Activated CD8-positive, alpha-beta memory T cell treated with anti-CD3 and anti-CD28 coated beads, Interleukin-2, amount 50 U/mL, for 48 hours (primary cell): Measurements from ENCODE around the gene CDKN1A.

Source experiments
- DNase-seq: peaks from one replicate; pipeline ENCODE4 v3.0.0-alpha.2; 2020

The CDKN1A gene

GRCh38 chr6:36679043-36679833 is 724 bp downstream of the CDKN1A start:
- DNase-seq, result peak; percentile 72

GRCh38 chr6:36682328-36683144 is 4.0 kb downstream of the CDKN1A start:
- DNase-seq, result peak; percentile 76

- no peak for DNase-seq
Measured at GRCh38 chr6:36683145-36683655, 4.7 kb downstream of the CDKN1A start.

- DNase-seq, result no peak
Measured at GRCh38 chr6:36683656-36684446, 5.3 kb downstream of the CDKN1A start.

GRCh38 chr6:36684447-36684812 is 5.9 kb downstream of the CDKN1A start:
- DNase-seq, result no peak

GRCh38 chr6:36685166-36685924 is 6.8 kb downstream of the CDKN1A start:
- DNase-seq, result no peak

- DNase-seq, result no peak
Measured at GRCh38 chr6:36685926-36686667, 7.6 kb downstream of the CDKN1A start.

- DNase-seq, result no peak
Measured at GRCh38 chr6:36686668-36687513, 8.4 kb downstream of the CDKN1A start.

GRCh38 chr6:36688063-36688738 is 9.7 kb downstream of the CDKN1A start:
- no peak for DNase-seq

GRCh38 chr6:36688739-36689075 is 10.2 kb downstream of the CDKN1A start:
- DNase-seq, result no peak

- no peak for DNase-seq
Measured at GRCh38 chr6:36691011-36691410, 12.5 kb downstream of the CDKN1A start.

GRCh38 chr6:36691612-36692011 is 13.1 kb downstream of the CDKN1A start:
- no peak for DNase-seq

- no peak for DNase-seq
Measured at GRCh38 chr6:36692220-36692619, 13.7 kb downstream of the CDKN1A start.

- no peak for DNase-seq
Measured at GRCh38 chr6:36692861-36693702, 14.6 kb downstream of the CDKN1A start.

- DNase-seq, result no peak
Measured at GRCh38 chr6:36694616-36695015, 16.1 kb downstream of the CDKN1A start.

GRCh38 chr6:36695414-36695813 is 16.9 kb downstream of the CDKN1A start:
- DNase-seq, result no peak

- no peak for DNase-seq
Measured at GRCh38 chr6:36697481-36697903, 19.0 kb downstream of the CDKN1A start, which contains the start of gene RAB44. Gene RAB44 (plus strand): TSS chr6:36697826. CDS start chr6:36704236, 6,410 bp downstream.

- DNase-seq, result no peak
Measured at GRCh38 chr6:36698196-36698595, 19.7 kb downstream of the CDKN1A start.

GRCh38 chr6:36698871-36699271 is 20.4 kb downstream of the CDKN1A start:
- DNase-seq, result no peak
